AG04450 (cell line): Measurements from ENCODE around the gene FUOM. TPM values are rescaled to one million over a fixed set of nuclear protein-coding genes. Genes with fewer than 3 reads are reported as not detected.
A peak's percentile ranks its signal among the peaks of the same experiment; 100 is the strongest.

Experiments
- CTCF ChIA-PET: fragments of 300-600, 350-600 bp; formaldehyde crosslinking; extraction: SDS; loops from one replicate; lab custom pipeline; 2022; ENCODE audit warnings: antibody characterized with exemption, inconsistent platforms; lab: Charles Lee
- POLR2A ChIA-PET: fragments of 350-600 bp; formaldehyde crosslinking; extraction: SDS; loops from one replicate; lab custom pipeline; 2021; ENCODE audit warnings: antibody characterized with exemption, inconsistent platforms; lab: Yijun Ruan, JAX
- DNase-seq: peaks from one replicate; pipeline ENCODE4 v3.0.0-alpha.2; 2011; ENCODE audit warnings: low read depth, low spot score
- H3K27ac ChIP-seq: one replicate; pipeline ENCODE4 v1.5.1; 2012; ENCODE audit warnings: low read depth, low read length, control low read depth
- H3K27me3 ChIP-seq: one replicate; pipeline ENCODE4 v1.6.0; 2012; ENCODE audit warnings: low read length; ENCODE audit not compliant: control insufficient read depth, insufficient read depth
- H3K4me3 ChIP-seq: 2 replicates; pipeline ENCODE4 v1.5.1; 2011; ENCODE audit warnings: mild to moderate bottlenecking, low read depth, low read length, control low read depth
- H3K9me3 ChIP-seq: 2 replicates; pipeline ENCODE4 v1.5.1; 2012; ENCODE audit warnings: low read length; ENCODE audit not compliant: control insufficient read depth, insufficient read depth
- CTCF ChIP-seq: IDR thresholded peaks from 2 replicates; pipeline ENCODE4 v1.5.1; 2011; ENCODE audit warnings: low read depth, low read length, control low read depth, inconsistent platforms
- polyA plus RNA-seq: library from polyadenylated mRNA; depleted of rRNA; stranded (reverse); fragments of >200 nt; gene quantifications from 2 replicates; pipeline ENCODE4 v1.2.3, GENCODE V29; 2011

FUOM gene
- polyA plus RNA-seq, 1 experiment, result 17.8 TPM

DNA sequence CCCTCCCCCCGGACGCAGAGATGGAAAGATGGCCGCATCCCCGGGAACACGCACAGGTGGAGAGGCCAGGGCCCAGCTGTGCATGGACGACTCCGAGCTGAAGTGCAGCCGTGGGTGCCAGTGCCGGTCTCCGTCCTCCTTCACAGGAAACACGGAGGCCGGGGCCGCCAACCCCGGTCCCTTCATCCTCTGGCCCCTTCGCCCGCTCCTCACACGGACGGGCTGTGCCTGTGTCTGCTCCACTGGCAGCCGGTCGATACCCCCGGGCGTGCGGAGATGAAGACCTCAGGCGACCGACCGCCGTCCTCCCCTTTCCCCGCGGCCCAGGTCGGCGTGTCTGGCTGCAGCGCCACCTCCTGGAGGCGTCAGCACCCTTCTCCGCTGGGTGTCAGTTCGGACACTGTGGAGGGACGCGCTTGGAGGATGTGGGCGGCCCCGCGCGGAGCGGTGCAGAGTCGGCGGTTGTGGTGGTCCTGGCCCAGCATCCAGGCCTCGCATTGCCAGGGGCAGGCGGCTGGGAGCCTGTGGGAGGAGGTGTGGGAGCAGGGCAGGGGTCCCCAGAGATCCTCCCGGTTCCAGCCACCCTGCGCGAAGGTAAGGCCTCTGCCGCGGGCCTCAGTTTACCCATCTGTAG, 39.2 kb downstream of the FUOM start:
- Histone ChIP-seq H3K9me3 (peaks cover 14% of the 10 kb centered on the region), H3K27ac (no peak overlapping the region), H3K27me3 (peaks cover 2% of the 10 kb centered on the region), H3K4me3 (peak overlapping the region; percentile 55)
- TF ChIP-seq CTCF, result peak; percentile 79
- CTCF ChIA-PET, result interaction anchor here (1.6 kb wide), 1 partner anchor 11 kb away, joined by 8 read pairs; no protein-coding TSS in a partner anchor
- POLR2A ChIA-PET, result no interaction called here
- no peak for DNase-seq

DNA sequence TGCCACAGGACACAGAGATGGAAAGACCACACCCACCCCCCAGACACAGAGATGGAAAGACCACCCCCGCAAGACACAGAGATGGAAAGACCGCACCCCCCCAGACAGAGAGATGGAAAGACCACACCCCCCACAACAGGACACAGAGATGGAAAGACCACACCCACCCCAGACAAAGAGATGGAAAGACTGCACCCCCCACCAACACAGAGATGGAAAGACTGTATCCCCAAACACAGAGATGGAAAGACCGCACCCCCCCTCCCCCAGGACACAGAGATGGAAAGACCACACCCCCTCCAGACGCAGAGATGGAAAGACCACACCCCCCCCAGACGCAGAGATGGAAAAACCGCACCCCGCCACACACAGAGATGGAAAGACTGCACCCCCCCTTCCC, 41.1 kb downstream of the FUOM start:
- no peak for DNase-seq
- Histone ChIP-seq H3K27ac (no peak overlapping the region), H3K27me3 (peaks cover 2% of the 10 kb centered on the region), H3K9me3 (peaks cover 14% of the 10 kb centered on the region), H3K4me3 (no peak overlapping the region)
- CTCF ChIA-PET, result interaction anchor here (0.9 kb wide), 1 partner anchor 13 kb away, joined by 7 read pairs; no protein-coding TSS in a partner anchor
- POLR2A ChIA-PET, result no interaction called here
- no peak for TF ChIP-seq CTCF

DNA sequence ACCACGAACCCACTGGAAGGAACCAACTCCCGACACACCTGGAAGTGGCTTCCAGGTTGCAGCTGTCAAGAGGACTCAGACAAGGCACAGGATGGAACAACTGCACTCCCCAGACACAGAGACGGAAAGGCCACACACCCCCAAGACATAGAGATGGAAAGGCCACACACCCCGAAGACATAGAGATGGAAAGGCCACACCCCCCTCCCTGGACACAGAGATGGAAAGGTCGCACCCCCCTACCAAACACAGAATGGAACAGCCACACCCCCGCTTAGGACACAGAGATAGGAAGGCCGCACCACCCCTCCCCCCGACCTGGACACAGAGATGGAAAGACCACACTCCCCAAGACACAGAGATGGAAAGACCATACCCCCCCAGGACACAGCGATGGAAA, 41.6 kb downstream of the FUOM start:
- no peak for DNase-seq
- Histone ChIP-seq H3K4me3 (no peak overlapping the region), H3K27ac (no peak overlapping the region), H3K9me3 (peaks cover 14% of the 10 kb centered on the region), H3K27me3 (peaks cover 2% of the 10 kb centered on the region)
- TF ChIP-seq CTCF, result no peak
- ChIA-PET CTCF (interaction anchor here (0.9 kb wide), 1 partner anchor 13 kb away, joined by 7 read pairs; no protein-coding TSS in a partner anchor), POLR2A (no interaction called here)

DNA sequence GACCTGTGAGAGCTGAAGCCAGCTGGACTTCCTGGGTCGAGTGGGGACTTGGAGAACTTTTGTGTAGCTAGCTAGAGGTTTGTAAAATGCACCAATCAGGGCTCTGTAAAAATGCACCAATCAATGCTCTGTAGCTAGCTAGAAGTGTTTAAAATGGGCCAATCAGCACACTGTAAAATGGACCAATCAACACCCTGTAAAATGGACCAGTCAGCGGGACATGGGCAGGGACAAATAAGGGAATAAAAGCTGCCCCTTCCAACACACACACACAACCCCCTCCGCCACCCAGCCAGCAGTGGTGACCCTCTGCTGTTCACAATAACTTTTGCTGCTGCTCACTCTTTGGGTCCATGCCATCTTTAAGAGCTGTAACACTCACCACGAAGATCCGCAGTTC, 42.0 kb downstream of the FUOM start:
- TF ChIP-seq CTCF, result no peak
- Histone ChIP-seq H3K4me3 (no peak overlapping the region), H3K27ac (no peak overlapping the region), H3K27me3 (no peaks in the 10 kb centered on the region), H3K9me3 (peaks cover 11% of the 10 kb centered on the region)
- no peak for DNase-seq
- POLR2A ChIA-PET, result no interaction called here
- CTCF ChIA-PET, result interaction anchor here (0.9 kb wide), 1 partner anchor 14 kb away, joined by 7 read pairs; no protein-coding TSS in a partner anchor

- POLR2A ChIA-PET, result no interaction called here
- DNase-seq, result no peak
- Histone ChIP-seq H3K9me3 (peaks cover 7% of the 10 kb centered on the region), H3K4me3 (no peak overlapping the region), H3K27ac (no peak overlapping the region), H3K27me3 (no peaks in the 10 kb centered on the region)
- CTCF ChIA-PET, result interaction anchor here (0.7 to 1.9 kb wide), 3 partner anchors 9 to 28 kb away, joined by 3 to 15 read pairs (median 3); no protein-coding TSS in a partner anchor
- TF ChIP-seq CTCF, result no peak
Observed at GRCh38 chr10:133314911-133315310, 42.9 kb downstream of the FUOM start.
